SJSA1 (cell line): ENCODE data around the gene NEGR1. TPM values are rescaled to one million over a fixed set of nuclear protein-coding genes. Genes with fewer than 3 reads are reported as not detected.

ENCODE experiments used
- DNase-seq, 2 experiments: peaks; one replicate each; pipeline ENCODE4 v3.0.0-alpha.2; 2015 to 2020; ENCODE audit warnings: low spot score in 2 of 2, low read depth in 1 of 2
- H3K27ac ChIP-seq: fragments of 250-450 bp; sonication (Bioruptor Pico); 2 replicates; pipeline ENCODE4 v1.5.1; 2020; ENCODE audit warnings: mild to moderate bottlenecking, moderate library complexity
- H3K27me3 ChIP-seq: fragments of 250-450 bp; sonication (Bioruptor Pico); replicated peaks from 2 replicates; pipeline ENCODE4 v1.5.1; 2020; ENCODE audit warnings: mild to moderate bottlenecking, moderate library complexity
- H3K36me3 ChIP-seq: fragments of 250-450 bp; sonication (Bioruptor Pico); 2 replicates; pipeline ENCODE4 v1.5.1; 2020; ENCODE audit warnings: mild to moderate bottlenecking
- H3K4me1 ChIP-seq: fragments of 250-450 bp; sonication (Bioruptor Pico); replicated peaks from 2 replicates; pipeline ENCODE4 v1.6.1; 2021; ENCODE audit warnings: mild to moderate bottlenecking
- H3K4me3 ChIP-seq: fragments of 250-450 bp; sonication (Bioruptor Pico); 2 replicates; pipeline ENCODE4 v1.5.1; 2020; ENCODE audit warnings: mild to moderate bottlenecking
- H3K9me3 ChIP-seq: fragments of 250-450 bp; sonication (Bioruptor Pico); replicated peaks from 2 replicates; pipeline ENCODE4 v1.5.1; 2020; ENCODE audit warnings: mild to moderate bottlenecking
- total RNA-seq: library from RNA; depleted of rRNA; stranded (reverse); fragments of >200 nt; shearing (Covaris generic); gene quantifications from 2 replicates; pipeline ENCODE4 v1.2.3, GENCODE V29; 2014

Gene NEGR1
- total RNA-seq, 1 experiment from 2014 or later: 1.9 TPM

DNA sequence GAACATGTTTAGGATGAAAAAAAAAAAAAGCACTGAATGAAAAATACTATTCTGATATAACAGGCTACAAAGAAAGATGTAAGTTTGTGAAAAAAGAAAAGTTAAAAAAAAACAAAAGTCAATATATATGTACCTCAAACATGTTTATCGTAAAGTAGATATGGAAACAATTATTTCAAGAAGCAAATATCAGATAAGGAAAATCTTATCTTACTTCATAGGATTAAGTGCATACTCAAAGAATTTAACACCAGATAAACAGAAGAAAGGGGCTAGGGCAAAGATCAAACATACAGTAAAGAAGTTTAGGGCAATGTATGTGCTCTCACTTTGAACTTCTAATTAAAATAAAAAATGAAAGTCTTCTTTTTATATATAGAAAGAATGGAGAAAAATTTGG is 75.3 kb downstream of the NEGR1 start:
- Histone ChIP-seq H3K4me3 (no peak overlapping the region), H3K36me3 (no peaks in the 10 kb centered on the region), H3K27ac (no peak overlapping the region), H3K4me1 (no peaks in the 10 kb centered on the region), H3K9me3 (no peaks in the 10 kb centered on the region), H3K27me3 (no peaks in the 10 kb centered on the region)
- DNase-seq: no peak

DNA sequence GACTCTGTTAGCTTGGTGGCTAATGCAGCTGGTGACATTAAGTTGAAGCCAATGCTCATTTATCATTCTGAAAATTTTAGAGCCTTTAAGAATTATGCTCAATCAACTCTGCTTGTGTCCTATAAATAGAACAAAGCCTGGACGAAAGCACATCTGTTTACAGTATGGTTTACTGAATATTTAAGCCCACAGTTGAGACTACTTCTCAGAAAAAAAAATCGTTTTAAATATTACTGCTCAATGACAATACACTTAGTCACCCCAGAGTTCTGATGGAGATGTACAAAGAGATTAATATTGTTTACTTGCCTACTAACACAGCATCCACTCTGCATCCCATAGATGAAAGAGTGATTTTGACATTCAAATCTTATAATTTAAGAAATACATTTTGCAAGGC is 79.6 kb downstream of the NEGR1 start:
- H3K9me3 ChIP-seq: no peaks in the 10 kb centered on the region
- DNase-seq: no peak
- no peaks in the 10 kb centered on the region for H3K4me1 ChIP-seq
- H3K4me3 ChIP-seq: no peak overlapping the region
- no peaks in the 10 kb centered on the region for H3K27me3 ChIP-seq
- H3K36me3 ChIP-seq: no peaks in the 10 kb centered on the region
- H3K27ac ChIP-seq: no peak overlapping the region

DNA sequence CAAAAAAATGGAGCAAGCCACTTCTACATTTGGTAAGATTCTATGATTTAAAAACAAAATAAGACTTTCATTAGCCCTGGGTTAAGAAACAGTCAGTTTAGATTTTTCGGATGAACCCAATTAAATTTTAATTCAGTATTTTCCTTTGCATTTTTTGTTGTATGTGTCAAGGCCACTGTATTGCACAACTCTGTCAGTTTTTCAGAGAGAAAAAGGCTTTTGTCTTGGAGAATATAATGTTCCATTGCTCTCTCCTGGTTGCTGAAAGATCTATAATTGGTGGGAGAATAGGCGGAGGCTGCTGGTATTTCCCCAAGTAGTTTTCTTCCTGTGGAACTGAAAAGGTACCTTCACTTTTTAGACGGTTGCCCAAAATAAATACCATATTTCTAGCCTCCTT is 84.6 kb downstream of the NEGR1 start:
- no peak overlapping the region for H3K4me3 ChIP-seq

DNA sequence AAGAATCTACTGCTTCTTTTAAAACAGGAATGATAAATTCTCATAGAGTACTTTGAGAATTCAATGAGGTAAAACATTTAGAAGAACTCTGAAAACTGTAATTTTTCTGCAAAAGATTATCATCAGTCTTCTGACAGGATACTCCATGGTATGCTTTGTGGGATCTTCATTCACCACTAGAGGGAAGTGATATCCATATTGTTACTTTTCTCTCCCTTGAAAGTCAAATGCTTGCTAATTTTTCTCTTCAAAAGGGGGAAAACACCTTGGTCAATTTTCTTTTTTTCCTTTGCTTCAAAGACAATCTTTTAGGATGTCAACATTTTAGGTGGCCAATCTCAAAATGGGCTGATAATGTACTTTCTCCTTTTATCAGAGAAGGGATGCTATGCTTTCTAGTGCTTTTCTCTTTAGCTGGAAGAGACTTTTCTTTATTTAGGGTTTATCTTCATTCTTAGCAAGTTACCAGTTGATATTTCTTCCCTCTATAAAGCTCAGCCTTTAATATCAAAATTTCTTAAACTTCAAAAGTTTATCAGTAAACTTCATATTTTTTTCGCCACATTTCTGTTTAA is 95.5 kb downstream of the NEGR1 start:
- Histone ChIP-seq H3K9me3 (no peaks in the 10 kb centered on the region), H3K4me1 (no peaks in the 10 kb centered on the region), H3K36me3 (no peaks in the 10 kb centered on the region), H3K4me3 (no peak overlapping the region), H3K27me3 (no peaks in the 10 kb centered on the region), H3K27ac (no peak overlapping the region)
- DNase-seq: peak in 1 of 2 experiments; percentile 12

More for the DNA sequence above, 84.6 kb downstream of the NEGR1 start:
- H3K36me3 ChIP-seq: no peaks in the 10 kb centered on the region
- no peak for DNase-seq
- no peaks in the 10 kb centered on the region for H3K4me1 ChIP-seq
- no peaks in the 10 kb centered on the region for H3K9me3 ChIP-seq
- H3K27ac ChIP-seq: no peak overlapping the region
- H3K27me3 ChIP-seq: no peaks in the 10 kb centered on the region

DNA sequence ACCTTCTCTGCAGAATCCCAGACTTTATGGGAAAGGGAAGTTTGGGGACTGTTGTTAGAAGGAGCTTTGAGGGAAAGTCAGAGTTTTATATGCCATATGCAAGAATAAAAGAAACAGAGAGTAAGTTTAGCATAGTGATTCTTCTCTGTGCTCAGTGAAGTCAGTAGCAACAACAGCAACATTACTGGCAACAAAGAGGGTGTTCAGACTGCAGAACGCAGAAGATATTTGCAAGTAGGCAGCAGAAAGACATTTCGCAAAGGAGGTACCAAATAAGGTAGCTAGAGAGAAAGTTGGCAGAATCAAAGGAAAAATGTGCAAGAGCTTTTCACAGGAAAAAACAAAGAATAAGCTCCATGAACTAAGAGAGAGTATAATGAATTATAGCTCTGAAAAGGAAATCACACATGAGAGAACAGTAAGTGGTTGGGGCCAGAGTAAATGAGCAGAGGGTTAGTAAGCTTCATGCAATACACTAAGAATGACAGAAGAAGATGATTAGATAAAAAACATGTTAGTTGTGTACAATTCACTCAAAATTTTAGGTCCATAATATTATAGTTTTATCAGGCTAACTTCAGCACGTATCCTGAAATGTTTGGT is 98.1 kb downstream of the NEGR1 start:
- H3K27me3 ChIP-seq: no peaks in the 10 kb centered on the region
- no peak overlapping the region for H3K27ac ChIP-seq
- H3K36me3 ChIP-seq: no peaks in the 10 kb centered on the region
- no peak overlapping the region for H3K4me3 ChIP-seq
- H3K4me1 ChIP-seq: no peaks in the 10 kb centered on the region
- no peaks in the 10 kb centered on the region for H3K9me3 ChIP-seq
- DNase-seq: no peak

DNA sequence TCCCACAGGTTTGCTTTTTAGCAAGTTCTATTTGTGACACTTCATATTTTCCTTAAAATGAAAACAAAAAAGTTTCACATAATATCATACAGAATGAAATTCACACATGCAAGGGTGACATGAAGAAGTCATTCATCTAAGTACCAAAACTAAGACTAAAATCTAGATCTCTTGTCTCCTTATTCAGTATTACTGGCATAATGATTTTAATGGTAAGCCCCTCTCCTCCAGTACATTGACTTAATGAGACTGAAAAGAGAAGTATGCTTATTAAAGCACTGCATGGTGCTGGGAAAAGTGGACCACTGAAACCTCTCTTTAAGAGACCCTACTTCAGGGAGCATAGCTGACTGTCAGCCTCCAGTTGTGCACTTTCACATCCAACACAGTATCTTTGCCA is 99.5 kb downstream of the NEGR1 start:
- H3K27me3 ChIP-seq: no peaks in the 10 kb centered on the region
- H3K27ac ChIP-seq: no peak overlapping the region
- no peak overlapping the region for H3K4me3 ChIP-seq
- no peaks in the 10 kb centered on the region for H3K9me3 ChIP-seq
- no peaks in the 10 kb centered on the region for H3K4me1 ChIP-seq
- no peak for DNase-seq
- no peaks in the 10 kb centered on the region for H3K36me3 ChIP-seq

DNA sequence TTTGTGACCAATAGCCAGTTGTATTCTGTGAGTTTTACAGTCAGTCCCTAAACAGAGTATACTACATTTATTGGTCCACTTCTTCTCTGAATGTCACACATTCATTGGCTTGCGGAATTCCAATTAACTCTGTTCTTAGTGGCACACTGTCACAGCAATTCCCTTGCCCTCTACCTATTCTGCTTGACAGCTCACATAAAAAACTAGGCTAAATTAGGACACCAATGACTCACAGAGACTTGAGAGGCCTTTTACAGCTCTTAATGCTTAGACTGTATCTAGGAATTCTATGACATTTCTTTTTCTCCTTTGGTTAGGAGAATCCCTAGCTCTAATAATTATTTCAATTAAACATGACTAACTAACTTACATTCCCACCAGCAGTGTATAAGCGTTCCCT is 104.1 kb downstream of the NEGR1 start:
- H3K27ac ChIP-seq: no peak overlapping the region
- DNase-seq: no peak
- H3K27me3 ChIP-seq: no peaks in the 10 kb centered on the region

DNA sequence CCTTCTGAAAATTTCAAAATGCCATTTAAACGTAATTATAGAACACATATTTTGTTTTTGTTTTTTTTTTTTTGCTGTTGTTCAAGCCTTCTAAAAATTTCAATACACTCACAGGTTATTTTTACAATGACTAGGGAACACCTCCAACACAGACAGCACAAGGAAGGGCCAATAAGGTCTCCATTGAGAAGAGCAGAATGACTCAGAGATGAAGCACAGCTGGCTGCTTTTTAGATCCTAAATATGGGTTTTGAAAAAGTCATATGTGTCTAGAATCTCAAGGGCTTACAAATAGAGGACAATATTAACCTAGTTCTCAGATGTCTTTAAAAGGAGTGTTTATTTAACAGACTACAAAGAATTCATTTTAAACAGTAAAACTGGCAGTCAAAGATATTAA is 104.6 kb downstream of the NEGR1 start:
- no peaks in the 10 kb centered on the region for H3K27me3 ChIP-seq
- H3K4me1 ChIP-seq: no peaks in the 10 kb centered on the region
- no peak overlapping the region for H3K27ac ChIP-seq
- H3K4me3 ChIP-seq: no peak overlapping the region
- no peak for DNase-seq
- H3K36me3 ChIP-seq: no peaks in the 10 kb centered on the region
- H3K9me3 ChIP-seq: no peaks in the 10 kb centered on the region

More for the DNA sequence above, 104.1 kb downstream of the NEGR1 start:
- Histone ChIP-seq H3K36me3 (no peaks in the 10 kb centered on the region), H3K4me3 (no peak overlapping the region), H3K4me1 (no peaks in the 10 kb centered on the region), H3K9me3 (no peaks in the 10 kb centered on the region)

DNA sequence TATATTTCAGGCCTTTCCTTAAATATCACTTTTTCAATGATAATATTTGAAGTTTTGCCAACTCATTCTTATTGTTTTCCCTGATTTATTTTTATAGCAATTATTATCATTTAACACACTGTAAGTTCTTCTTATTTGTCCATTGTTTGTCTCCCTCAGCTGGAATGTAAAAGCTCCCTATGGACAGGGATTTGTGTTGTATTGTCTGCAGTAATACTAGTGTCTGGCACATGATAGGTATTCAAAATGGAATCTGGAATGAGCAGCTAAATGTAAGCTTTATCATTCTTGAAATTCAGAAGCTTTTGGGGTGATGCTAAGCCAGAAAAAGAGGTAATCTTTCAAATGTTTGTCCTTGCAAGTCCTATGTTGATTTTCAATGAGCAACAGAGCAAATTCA is 112.1 kb downstream of the NEGR1 start:
- Histone ChIP-seq H3K27me3 (no peaks in the 10 kb centered on the region), H3K36me3 (no peaks in the 10 kb centered on the region), H3K27ac (no peak overlapping the region), H3K4me1 (no peaks in the 10 kb centered on the region), H3K9me3 (no peaks in the 10 kb centered on the region), H3K4me3 (no peak overlapping the region)
- DNase-seq: no peak

DNA sequence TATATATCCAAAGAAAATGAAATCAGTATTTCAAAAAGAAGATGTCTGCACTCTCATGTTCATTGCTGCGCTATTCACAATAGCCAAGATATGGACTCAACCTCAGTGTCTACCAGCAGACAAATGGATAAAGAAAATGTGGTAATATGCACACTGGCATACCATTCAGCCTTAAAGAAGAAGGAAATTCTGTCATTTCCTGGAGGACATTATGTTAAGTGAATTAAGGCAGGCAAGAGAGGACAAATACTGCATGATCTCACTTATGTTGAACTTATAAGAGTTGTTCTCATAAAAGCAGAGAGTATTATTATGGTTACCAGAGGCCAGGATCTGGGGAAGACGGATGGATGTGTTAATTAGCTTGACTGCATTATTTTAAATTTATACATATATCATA is 115.9 kb downstream of the NEGR1 start:
- H3K4me3 ChIP-seq: no peak overlapping the region
- DNase-seq: no peak
- H3K4me1 ChIP-seq: no peaks in the 10 kb centered on the region
- no peaks in the 10 kb centered on the region for H3K36me3 ChIP-seq
- H3K9me3 ChIP-seq: no peaks in the 10 kb centered on the region
- no peaks in the 10 kb centered on the region; the same call in 1 of the 2 replicates for H3K27me3 ChIP-seq
- no peak overlapping the region for H3K27ac ChIP-seq

DNA sequence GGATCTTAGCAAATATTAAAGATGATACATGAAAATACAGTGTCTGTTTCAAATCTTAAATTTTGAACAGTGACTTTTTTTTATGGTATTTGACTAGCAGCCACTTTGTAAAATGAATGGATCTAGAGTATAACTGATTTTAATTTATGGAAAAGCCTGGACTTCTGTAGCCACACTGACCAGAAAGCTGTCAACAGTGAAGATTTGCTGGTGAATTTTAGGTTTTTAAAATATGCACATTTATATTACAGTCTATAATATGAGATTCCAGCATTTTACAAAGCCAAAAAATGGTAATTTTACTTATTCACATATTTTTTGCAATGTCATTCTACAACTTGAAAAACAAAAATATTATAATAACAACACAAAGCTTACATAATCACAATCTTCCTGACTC is 131.8 kb downstream of the NEGR1 start:
- Histone ChIP-seq H3K36me3 (no peaks in the 10 kb centered on the region), H3K27ac (no peak overlapping the region), H3K9me3 (no peaks in the 10 kb centered on the region), H3K4me1 (no peaks in the 10 kb centered on the region), H3K4me3 (no peak overlapping the region), H3K27me3 (0 out of 2 replicates have a peak, but pooled peaks cover 2% of the 10 kb centered on the region)
- no peak for DNase-seq

DNA sequence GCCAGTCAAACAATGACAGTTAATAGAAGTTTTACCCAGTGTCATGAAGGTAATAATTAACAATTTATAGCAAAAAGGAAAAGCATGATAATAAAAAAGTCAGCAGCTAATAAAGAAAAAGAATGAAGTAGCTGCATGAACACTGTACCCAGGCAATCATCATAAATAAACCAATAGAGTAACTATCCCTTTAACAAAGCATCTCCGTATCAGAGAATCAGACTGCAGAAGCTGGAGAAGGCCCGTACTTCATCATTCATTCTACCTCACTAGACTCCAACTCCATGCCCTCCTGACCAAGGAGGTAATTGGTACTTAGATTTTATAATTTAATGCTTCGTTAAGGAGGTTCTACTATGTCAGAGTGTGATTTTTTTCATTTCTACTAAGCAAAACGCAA is 140.5 kb downstream of the NEGR1 start:
- no peaks in the 10 kb centered on the region for H3K36me3 ChIP-seq
- no peaks in the 10 kb centered on the region for H3K27me3 ChIP-seq
- DNase-seq: no peak
- no peak overlapping the region for H3K4me3 ChIP-seq
- H3K9me3 ChIP-seq: no peaks in the 10 kb centered on the region
- no peaks in the 10 kb centered on the region for H3K4me1 ChIP-seq
- no peak overlapping the region for H3K27ac ChIP-seq

DNA sequence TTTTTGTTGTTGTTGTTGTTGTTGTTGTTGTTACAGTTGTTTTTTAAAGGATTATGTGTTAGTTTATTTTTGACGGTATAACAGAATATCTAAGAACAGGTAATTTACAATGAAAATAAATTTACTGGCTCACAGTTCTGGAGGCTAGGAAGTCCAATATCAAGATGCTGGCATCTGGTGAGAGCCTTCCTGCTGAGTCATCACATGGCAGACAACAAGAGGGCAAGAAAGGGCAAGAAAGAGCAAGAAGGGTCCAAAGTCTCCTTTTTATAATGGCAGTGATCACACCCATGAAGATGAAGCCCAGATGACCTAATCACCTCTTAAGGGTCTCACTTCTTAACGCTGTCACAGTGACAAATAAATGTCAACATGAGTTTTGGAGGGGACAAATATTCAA is 142.1 kb downstream of the NEGR1 start:
- H3K9me3 ChIP-seq: no peaks in the 10 kb centered on the region
- no peak for DNase-seq
- H3K27me3 ChIP-seq: no peaks in the 10 kb centered on the region
- H3K4me1 ChIP-seq: no peaks in the 10 kb centered on the region
- no peak overlapping the region for H3K4me3 ChIP-seq
- no peak overlapping the region for H3K27ac ChIP-seq
- H3K36me3 ChIP-seq: no peaks in the 10 kb centered on the region

DNA sequence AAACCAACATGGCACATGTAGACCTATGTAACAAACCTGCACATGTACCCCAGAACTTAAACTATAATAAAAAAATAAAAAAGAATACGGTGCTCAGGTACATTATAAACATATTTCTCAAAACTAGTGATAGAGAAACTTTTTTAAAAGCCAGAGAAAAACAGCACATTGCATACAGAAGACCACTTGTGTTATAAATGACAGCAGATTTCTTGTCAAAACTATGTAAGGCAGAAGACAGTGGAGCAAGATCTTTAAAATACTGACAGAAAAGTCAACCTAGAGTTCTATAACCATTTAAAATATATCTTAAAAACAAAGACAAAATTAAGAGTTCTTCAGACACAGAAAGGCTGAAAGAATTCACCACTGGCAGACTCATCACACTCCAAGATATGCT is 144.7 kb downstream of the NEGR1 start:
- no peak overlapping the region for H3K4me3 ChIP-seq

DNA sequence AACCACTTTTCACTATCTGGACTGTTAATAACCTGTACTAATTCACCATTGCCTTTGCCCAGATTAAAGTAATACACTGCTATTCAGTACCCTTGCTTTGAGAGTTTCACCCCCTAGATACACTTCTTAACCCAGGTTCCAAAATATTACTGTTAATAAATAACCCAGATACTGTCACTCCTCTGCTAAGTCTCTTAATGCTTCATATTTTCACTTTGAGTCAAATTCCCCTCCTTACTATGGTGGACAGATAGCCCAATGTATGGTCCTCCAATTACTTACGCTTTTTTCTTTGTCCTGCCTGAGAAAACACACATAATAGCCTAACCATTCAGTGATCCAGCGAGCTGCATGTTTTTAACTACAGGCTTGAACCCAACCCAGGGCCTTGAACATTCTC is 152.5 kb downstream of the NEGR1 start:
- no peak for DNase-seq
- no peaks in the 10 kb centered on the region for H3K36me3 ChIP-seq
- no peak overlapping the region for H3K27ac ChIP-seq
- no peak overlapping the region for H3K4me3 ChIP-seq
- H3K9me3 ChIP-seq: no peaks in the 10 kb centered on the region
- H3K4me1 ChIP-seq: no peaks in the 10 kb centered on the region
- H3K27me3 ChIP-seq: no peaks in the 10 kb centered on the region

More for the DNA sequence above, 144.7 kb downstream of the NEGR1 start:
- Histone ChIP-seq H3K9me3 (no peaks in the 10 kb centered on the region), H3K27me3 (no peaks in the 10 kb centered on the region), H3K27ac (no peak overlapping the region), H3K4me1 (no peaks in the 10 kb centered on the region), H3K36me3 (no peaks in the 10 kb centered on the region)
- DNase-seq: no peak
